BJ (cell line): Measurements from ENCODE around the gene IQCE. TPM values are rescaled to one million over a fixed set of nuclear protein-coding genes. Genes with fewer than 3 reads are reported as not detected.

Experiments
- CTCF ChIA-PET: fragments of 350-600 bp; formaldehyde crosslinking; extraction: SDS; loops from one replicate; lab custom pipeline; 2021; ENCODE audit warnings: antibody characterized with exemption, inconsistent platforms; lab: Yijun Ruan, JAX
- POLR2A ChIA-PET: fragments of 300-600 bp; sonication (Branson Sonifier 250); formaldehyde crosslinking; extraction: SDS; loops from one replicate; lab custom pipeline; 2021; ENCODE audit warnings: antibody characterized with exemption; lab: Charles Lee
- DNase-seq: peaks from one replicate; pipeline ENCODE4 v3.0.0-alpha.2; 2011; ENCODE audit warnings: low read depth
- H3K27me3 ChIP-seq: 2 replicates; pipeline ENCODE4 v1.6.0; 2011; ENCODE audit warnings: low read length; ENCODE audit not compliant: control insufficient read depth, insufficient read depth
- H3K36me3 ChIP-seq: 2 replicates; pipeline ENCODE4 v1.5.1; 2011; ENCODE audit warnings: low read length; ENCODE audit not compliant: control insufficient read depth, insufficient read depth
- H3K4me3 ChIP-seq: 2 replicates; pipeline ENCODE4 v1.5.1; 2011; ENCODE audit warnings: low read depth, mild to moderate bottlenecking, control low read depth, low read length
- CTCF ChIP-seq: IDR thresholded peaks from 2 replicates; pipeline ENCODE4 v1.5.1; 2011; ENCODE audit warnings: low read depth, mild to moderate bottlenecking, control low read depth, inconsistent platforms, low read length, moderate library complexity; ENCODE audit not compliant: insufficient read depth
- polyA plus RNA-seq: library from polyadenylated mRNA; depleted of rRNA; stranded (reverse); fragments of >200 nt; gene quantifications from 2 replicates; pipeline ENCODE4 v1.2.3, GENCODE V29; 2011

The IQCE gene
- polyA plus RNA-seq, 1 experiment = 9.9 TPM

GRCh38 chr7:2596464-2597272 is 37.9 kb downstream of the IQCE start:
- H3K36me3 ChIP-seq = peaks cover 24% of the 10 kb centered on the region
- no peaks in the 10 kb centered on the region for H3K27me3 ChIP-seq
- ChIA-PET POLR2A (no interaction called here), CTCF (interaction anchor here (0.7 to 2.3 kb wide), 4 partner anchors 9 to 40 kb away, joined by 3 to 8 read pairs (median 4); no protein-coding TSS in a partner anchor)
- TF ChIP-seq CTCF = no peak
- DNase-seq = no peak
- no peak overlapping the region for H3K4me3 ChIP-seq

- Histone ChIP-seq H3K36me3 (peaks cover 23% of the 10 kb centered on the region), H3K27me3 (no peaks in the 10 kb centered on the region), H3K4me3 (no peak overlapping the region)
- ChIA-PET POLR2A (no interaction called here), CTCF (no interaction called here)
- no peak for TF ChIP-seq CTCF
- no peak for DNase-seq
Measured at GRCh38 chr7:2597273-2597640, 38.5 kb downstream of the IQCE start.

- Histone ChIP-seq H3K27me3 (no peaks in the 10 kb centered on the region), H3K4me3 (no peak overlapping the region), H3K36me3 (peaks cover 17% of the 10 kb centered on the region)
- DNase-seq = no peak
- TF ChIP-seq CTCF = no peak
- CTCF ChIA-PET = no interaction called here
- POLR2A ChIA-PET = no interaction called here
Measured at GRCh38 chr7:2598154-2598823, 39.5 kb downstream of the IQCE start.

GRCh38 chr7:2601065-2601464 is 42.3 kb downstream of the IQCE start:
- H3K4me3 ChIP-seq = no peak overlapping the region
- no peak for TF ChIP-seq CTCF
- CTCF ChIA-PET = interaction anchor here (0.6 to 1.0 kb wide), 2 partner anchors 10 to 112 kb away, joined by 3 to 4 read pairs; no protein-coding TSS in a partner anchor
- no peaks in the 10 kb centered on the region for H3K27me3 ChIP-seq
- POLR2A ChIA-PET = no interaction called here
- H3K36me3 ChIP-seq = peaks cover 7% of the 10 kb centered on the region
- no peak for DNase-seq

GRCh38 chr7:2601907-2602306 is 43.1 kb downstream of the IQCE start:
- ChIA-PET CTCF (interaction anchor here (0.9 kb wide), 1 partner anchor 79 kb away, joined by 3 read pairs; no protein-coding TSS in a partner anchor), POLR2A (no interaction called here)
- no peak for TF ChIP-seq CTCF
- no peak for DNase-seq
- no peak overlapping the region for H3K4me3 ChIP-seq
- H3K36me3 ChIP-seq = peaks cover 7% of the 10 kb centered on the region
- H3K27me3 ChIP-seq = no peaks in the 10 kb centered on the region
